ENCODE measurements around the gene RND3.

DNA sequence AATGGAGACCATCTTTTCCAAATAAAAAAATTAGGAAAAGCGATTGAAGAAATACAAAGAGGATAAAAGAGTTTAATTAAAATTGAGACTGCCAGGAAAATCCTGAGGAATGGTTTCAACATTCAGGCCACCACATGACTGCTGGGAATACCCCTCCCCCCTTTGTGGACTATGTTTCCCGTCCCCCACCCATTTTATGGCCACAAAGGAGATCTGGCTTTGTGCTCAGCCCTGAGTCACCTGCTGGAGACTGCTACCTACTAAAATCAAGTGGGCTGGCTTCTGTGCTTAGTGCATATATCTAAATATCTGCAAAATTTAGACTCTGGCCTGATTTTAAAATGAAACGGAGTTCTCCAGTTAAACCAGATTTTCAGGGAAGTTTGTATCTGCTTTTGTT is 10.1 kb downstream of the RND3 start:
- TF ChIP-seq, protein P1, sequence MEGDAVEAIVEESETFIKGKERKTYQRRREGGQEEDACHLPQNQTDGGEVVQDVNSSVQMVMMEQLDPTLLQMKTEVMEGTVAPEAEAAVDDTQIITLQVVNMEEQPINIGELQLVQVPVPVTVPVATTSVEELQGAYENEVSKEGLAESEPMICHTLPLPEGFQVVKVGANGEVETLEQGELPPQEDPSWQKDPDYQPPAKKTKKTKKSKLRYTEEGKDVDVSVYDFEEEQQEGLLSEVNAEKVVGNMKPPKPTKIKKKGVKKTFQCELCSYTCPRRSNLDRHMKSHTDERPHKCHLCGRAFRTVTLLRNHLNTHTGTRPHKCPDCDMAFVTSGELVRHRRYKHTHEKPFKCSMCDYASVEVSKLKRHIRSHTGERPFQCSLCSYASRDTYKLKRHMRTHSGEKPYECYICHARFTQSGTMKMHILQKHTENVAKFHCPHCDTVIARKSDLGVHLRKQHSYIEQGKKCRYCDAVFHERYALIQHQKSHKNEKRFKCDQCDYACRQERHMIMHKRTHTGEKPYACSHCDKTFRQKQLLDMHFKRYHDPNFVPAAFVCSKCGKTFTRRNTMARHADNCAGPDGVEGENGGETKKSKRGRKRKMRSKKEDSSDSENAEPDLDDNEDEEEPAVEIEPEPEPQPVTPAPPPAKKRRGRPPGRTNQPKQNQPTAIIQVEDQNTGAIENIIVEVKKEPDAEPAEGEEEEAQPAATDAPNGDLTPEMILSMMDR (conservative IDR thresholded peaks at IDR 0.05; ENCODE audit: low read length) = no peak
- TF ChIP-seq EZH2phosphoT487 (IDR thresholded peaks at IDR 0.05; ENCODE audit: borderline replicate concordance, low read depth, low read length) = no peak
